ENCODE results near the gene ATP7A.

DNA sequence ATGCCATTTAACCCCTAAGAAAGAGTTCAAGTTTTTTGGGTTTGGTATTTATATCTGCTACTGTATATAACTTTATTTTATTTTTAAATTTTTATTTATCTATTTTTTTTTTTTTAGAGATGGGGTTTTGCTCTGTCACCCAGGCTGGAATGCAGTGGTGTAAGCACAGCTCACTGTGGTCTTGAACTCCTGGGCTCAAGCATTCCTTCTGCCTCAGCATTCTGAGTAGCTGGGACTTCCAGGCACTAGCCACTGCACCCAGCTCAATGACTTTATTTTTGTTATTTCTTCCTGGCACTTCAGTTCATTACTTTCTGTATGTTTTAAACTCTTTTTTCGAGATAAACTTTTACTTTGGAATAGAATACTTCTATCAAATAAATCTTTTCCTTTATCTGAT, 101.4 kb downstream of the ATP7A start:
- TF ChIP-seq CTCF (IDR thresholded peaks at IDR 0.05), result no peak
- no peak for TF ChIP-seq POLR2A (IDR thresholded peaks at IDR 0.05)
